ENCODE results near the gene FBXO22.
"Not testable (repeated sequence)": the region's sequence is repeated elsewhere in the genome, so short reads cannot be mapped to it uniquely, and the experiment has no call there.

Gene FBXO22

DNA sequence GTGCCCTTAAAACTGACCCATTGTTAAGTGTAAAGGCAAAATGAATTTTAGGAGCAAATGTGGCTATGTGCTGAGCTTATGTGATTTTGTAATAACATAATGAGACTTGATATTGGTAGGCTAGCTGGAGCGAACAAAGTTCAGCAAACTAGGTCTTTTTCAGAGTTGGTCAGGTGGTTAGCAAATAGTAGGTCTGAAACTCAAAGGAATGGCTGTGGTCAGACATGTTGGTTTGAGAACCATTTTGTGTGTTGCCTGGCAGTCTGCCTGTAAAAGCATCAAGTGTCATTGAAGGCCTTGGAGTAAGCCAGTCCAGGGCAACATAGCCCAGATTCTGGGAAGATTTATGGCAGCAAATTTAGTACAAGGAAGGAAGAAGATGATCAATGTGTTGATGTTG, 16.4 kb downstream of the FBXO22 start:
- DNase-seq (ENCODE audit: low read depth) = no peak

DNA sequence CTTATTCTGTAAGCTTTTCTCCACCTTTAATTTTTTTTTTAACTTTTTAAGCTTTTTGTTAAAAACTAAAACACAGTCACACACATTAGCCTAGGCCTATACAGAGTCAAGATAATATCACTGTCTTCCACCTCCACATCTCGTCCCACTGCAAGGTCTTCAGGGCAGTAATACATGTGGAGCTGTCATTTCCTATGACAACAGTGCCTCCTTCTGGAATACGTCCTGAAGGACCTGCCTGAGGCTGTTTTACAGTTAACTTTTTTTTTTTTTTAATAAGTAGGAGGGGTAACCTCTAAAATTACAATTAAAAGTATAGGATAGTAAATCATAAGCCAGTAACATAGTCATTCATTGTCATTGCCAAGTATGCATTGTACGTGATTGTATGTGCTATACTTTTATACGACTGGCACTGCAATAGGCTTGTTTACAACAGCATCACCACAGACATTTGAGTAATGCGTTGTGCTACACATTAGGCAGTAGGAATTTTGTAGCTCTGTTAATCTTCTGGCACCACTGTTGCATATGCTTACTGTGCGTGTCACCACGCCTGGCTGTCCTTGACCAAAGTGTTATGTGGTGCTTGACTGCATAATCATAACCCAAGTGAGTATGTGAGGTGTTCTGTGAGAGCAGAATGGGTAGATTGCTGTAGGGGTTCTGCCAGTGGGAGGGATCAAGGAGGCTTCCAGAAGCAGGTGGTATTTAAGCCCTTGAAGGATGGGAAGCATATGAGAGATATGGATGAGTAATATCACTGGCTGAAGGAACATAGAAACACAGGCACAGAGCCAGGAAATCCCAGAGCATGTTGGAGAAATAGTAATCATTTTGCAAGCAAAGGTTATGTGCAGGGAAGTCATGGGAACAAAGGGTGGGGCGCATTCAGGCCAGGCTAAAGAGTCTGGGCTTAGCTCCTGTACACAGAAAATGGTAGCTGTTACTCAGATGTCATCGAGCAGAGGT, 18.3 kb downstream of the FBXO22 start:
- DNase-seq (ENCODE audit: low read depth) = no peak

DNA sequence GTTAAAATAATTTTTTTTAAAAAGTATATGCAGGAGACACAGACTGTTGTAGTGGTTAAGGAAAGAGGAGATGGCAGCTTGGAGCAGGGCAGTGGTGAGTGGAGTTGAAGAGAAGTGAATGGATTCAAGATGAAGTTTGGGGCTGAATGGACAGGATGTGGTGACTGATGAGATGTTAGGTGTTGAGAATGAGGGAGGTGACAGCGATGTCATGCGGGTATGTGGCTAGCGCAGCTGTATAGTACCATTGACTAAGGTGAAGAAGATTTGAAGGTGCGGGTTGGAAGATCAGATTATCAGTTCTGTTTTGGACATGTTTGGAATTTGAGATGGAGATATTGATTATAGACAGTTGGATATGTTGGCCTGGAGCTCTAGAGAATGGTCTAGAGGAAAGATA, 20.1 kb downstream of the FBXO22 start:
- no peak for DNase-seq (ENCODE audit: low read depth)

DNA sequence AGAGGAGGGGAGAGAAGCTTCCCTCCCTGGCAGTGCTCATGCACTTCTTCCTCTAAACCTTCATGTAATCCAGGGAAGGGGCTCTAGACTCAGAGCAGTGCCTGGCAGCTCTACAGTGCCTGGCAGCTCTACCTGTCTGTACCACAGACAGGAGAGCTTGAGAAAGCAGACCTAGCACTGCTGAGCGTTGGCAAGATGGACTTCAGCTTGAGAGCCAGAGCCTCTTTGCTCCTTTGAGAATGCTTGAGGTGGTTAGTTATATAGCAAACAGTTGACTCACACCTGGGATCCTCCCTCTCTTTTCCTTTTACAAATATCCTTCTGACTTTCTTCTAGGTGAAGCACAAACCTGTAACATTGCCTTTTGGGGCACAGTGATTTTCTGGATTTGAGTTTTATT, 20.9 kb downstream of the FBXO22 start:
- no peak for DNase-seq (ENCODE audit: low read depth)

DNA sequence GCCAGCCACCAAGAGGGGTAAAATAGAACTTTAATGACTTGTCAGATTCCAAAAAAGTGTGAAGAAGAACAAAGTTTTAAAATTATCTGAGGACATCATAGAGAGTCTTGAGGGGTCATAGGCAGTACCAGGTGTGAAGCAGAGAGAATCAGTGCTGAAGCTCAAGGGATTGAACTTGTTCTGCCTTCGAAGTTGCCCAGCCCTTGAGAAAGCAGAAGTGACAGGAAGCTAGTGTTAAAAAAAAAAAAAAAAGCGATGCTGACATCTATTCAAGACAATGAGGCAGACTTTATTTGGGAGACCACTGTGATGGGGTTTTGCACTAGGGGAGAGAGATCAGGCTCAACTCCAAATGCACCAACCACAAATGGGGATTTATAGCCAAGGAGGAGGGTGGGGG, 21.8 kb downstream of the FBXO22 start:
- DNase-seq (ENCODE audit: low read depth) = no peak

DNA sequence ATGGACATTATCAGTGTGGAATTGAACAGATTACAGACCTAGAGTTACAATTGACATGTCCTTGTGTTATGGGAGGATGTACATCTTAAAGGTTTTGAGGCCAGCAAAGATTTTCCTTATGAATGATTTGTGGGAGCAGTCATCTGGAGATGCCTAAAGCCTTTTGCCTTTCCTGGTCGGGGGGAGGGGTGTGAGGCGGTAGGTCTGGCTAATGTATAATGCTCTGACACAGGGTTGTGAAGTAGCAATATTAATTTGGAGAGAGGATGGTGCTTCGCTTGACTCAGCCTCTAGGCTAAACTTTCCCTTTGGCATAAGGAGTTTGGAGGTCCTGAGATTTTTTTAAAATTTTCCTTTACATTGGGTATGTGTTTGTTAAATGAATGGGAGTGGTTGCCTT, 23.3 kb downstream of the FBXO22 start:
- no peak for DNase-seq (ENCODE audit: low read depth)

DNA sequence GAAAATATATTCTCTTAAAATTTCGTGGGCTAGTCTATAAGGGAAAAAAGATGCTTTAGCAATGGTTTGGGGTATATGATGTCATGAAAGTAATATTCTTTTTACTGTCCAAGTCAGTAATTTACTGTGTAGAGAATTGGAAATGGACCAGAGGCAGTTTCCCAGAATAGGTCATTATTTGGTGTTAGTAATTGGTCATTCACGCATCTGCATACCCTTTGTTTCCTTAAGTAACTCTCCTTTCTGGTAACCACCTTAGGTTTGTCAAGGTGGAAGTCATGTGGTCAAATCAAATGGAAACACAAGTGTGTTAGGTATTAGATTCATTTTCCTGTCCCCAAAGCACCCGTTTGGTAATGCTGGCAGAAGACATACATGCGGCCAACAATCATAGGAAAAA, 23.9 kb downstream of the FBXO22 start:
- no peak for DNase-seq (ENCODE audit: low read depth)

DNA sequence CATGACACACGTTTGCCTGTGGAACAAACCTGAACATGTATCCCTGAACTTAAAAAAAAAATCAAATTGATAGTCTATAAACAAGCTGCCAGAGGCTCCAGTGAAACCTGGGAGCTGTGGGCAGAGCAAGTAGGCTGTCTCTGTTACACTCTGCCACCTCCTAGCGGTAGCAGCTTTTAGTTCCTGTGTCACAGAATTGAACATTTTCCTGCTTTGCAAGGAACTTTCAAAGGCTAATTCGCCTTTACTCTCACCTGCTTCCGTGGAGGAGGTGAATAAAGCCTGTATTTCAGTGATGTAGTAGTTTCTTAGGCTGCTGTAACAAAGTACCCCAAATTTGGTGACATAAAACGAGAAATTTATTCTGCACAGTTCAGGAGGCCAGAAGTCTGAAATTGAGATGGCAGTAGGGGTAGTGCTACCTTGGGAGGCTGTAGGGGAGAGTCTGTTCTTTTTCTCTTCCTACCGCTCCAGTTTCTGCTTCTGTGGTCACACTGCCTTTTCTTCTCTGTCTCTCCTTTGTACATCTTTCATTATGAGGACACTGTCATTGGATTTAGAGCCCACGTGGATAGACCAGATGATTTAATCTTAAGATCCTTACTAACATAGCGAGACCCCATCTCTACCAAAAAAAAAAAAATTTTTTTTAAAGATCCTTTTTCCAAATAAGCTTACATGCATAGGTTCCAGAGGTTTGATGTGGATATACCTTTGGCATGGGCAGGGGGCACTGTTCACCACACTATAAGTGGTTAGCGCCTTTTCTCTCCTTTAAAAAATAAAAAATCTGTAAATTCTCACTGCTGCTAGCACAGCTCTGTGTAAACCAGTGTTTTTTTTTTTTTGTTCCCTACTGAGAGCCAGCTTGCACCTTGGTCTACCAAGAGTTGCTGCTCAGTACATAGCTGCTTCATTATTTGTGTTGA, 25.3 kb downstream of the FBXO22 start:
- no peak for DNase-seq (ENCODE audit: low read depth)

DNA sequence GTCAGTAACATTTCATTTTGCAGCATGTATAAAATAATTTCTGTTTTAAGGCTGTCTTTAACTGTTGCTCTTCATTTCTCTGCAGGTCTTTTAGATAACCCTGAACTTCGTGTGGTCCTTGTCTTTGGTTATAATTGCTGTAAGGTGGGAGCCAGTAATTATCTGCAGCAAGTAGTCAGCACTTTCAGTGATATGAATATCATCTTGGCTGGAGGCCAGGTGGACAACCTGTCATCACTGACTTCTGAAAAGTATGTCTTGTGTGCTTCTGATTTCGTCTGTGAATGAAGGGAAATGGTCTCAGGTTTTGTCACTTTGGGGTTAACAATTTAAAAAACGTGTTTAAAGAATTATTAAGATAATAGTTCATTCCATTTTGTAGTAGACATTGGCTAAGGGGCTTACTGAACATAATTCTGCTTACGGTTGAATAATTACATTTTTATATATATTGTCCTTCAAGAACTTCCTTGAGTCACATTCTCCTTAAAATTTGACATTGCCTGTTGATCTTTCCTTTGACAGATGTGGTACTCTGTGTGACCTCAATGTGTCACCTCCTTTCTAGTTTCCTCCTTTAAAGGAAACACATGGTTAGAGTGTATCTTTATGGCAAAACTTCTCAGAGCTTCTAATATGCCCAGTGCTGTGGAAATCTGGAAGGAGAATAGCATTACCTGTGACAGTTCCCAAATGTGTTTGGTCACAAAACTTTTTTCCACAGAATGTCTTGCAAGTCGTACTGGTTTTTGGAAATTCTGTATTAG, 26.3 kb downstream of the FBXO22 start:
- no peak for DNase-seq (ENCODE audit: low read depth)

DNA sequence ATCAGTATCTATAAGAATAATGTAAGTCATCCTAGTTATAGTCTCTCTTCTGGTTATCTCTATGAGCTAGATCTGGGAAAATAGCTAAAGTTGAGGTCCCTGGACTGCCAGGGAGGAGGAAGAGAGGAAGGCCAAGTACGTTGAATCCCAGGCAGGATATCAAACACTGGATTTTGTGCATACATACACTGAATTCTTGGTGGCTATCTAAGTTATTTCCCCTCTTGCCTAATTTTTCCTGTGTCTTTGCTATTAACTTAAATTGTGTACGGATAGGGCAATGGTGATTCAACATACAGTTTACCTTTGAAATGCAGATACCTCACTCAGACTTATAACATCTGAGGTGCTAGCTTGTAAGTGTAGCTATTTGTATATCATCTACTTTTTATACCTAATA, 27.2 kb downstream of the FBXO22 start:
- DNase-seq (ENCODE audit: low read depth) = no peak

DNA sequence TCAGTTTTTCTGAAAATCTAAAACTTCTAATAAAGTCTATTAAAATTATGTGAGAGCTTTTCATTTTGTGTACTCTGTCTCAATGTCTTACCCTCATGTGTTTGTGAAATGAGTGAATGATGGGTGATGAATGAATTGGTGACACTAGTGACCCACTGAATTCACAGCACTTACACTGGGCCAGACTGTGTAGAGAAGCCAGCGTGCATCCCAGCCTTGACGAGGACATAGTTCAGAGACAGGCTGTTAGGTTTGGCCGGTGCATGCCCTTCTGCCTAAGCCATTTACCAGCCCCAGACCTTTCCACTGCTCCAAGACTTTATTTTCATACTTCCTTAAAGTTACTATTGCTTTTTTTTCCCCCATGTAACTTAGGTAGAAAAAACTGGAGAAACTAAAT, 38.8 kb downstream of the FBXO22 start:
- DNase-seq (ENCODE audit: low read depth) = no peak

DNA sequence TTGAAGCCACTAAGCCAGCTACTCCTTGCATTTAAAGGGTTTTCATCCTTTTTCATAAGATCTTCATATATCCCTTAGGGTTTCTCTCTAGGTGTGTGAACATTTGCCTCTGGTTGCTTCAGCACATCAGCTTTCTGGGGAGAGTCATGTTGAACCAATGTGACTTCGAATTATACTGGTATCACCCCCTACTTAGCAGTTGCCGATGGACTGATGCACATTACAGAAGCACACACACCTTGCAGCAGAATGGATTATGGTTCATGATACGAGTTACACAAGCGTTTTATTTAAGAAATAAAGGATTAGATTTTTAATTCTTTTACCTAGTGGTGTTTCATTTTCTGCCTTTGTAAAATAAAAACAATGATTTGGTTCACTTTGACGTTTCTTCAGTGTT, 39.6 kb downstream of the FBXO22 start:
- DNase-seq (ENCODE audit: low read depth) = no peak

DNA sequence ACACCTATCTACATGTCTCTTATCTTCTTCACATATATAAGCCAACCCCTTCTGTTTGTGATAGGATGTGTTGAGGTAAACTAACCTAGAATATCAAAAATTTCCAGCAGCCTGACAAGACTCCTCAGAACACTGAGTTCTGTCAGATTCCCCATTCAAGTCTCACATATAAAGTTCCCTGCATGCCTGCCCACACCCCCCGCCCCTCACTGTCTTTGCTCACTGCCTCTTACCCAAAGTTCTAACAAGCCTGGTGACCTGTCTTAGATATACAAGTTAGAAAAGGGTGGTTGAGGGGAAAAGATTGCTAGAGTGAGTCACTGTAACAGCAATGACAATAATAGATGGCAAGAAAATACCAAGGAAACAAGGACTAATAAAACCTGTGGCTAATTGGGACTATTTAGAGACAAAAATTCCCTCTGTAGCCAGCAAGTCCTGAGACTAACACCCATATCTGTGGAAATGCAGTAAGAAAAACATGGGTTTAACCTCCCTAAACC, 40.1 kb downstream of the FBXO22 start:
- no peak for DNase-seq (ENCODE audit: low read depth)

DNA sequence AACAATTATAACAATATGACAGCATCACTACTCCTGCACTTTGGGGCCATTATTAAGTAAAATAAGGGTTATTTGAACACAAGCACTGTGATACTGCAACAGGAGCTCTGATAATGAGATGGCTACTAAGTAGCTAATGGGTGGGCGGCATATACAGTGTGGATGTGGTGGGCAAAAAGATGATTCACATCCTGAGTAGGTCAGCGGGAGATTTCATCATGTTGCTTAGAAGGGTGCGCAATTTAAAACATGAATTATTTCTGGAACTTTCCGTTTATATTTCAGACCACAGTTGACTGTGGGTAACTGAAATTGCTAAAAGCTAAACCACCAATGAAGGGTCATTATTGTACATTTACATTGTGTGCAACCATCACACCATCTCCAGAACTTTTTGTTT, 42.3 kb downstream of the FBXO22 start:
- no peak for DNase-seq (ENCODE audit: low read depth)

DNA sequence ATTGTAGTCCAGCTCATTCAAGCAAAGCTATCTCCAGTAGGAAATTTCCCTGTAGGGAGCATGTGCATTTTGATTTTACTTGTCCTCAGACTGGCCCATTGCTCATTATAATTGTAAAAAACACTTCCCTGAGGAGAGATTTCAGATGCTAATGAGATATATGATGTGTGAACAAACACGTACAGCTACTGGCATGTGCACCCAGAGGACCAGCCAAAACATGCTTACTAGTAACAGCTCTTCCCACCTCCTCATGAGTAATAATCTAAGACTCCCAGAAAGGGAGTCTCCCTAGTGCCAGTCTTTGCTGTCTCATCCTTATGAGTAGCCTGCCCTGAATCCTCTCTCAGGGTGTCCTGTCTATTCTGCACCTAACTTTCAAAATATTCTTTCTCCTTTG, 43.4 kb downstream of the FBXO22 start:
- no peak for DNase-seq (ENCODE audit: low read depth)

DNA sequence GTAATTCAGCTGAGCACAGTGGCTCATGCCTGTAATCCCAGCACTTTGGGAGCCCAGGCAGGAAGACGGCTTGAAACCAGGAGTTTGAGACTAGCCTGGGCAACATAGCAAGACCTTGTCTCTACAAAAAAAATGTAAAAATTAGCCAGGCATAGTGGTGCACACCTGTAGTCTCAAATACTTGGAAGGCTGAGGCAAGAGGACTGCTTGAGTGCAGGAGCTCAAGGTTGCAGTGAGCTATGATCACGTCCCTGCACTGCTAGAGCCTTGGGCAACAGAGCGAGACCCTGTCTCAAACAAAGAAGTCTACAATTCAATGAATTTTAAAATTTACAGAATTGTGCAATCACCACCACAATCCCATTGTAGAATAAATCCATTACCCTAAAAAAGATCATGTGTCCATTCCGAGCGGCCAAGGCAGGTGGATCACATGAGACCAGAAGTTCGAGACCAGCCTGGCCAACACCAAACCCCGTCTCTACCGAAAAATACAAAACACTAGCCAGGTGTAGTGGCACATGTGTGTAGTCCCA, 45.2 kb downstream of the FBXO22 start:
- no peak for DNase-seq (ENCODE audit: low read depth)

DNA sequence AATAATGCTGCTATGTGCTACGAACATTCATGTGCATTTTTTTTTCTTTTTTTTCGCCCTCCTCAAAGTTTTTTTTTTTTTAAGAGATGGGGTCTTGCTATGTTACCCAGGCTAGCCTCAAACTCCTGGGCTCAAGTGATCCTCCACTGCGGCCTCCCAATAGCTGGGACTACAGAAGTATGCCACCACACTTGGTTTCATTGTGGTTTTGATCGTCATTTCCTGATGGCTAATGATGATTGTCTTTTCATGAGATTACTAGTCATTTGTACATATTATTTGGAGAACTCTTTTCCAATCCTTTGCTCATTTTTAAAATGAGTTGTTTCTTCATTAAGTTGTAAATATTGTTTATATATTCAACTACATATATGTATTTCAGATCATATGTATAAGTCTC, 48.8 kb downstream of the FBXO22 start:
- no peak for DNase-seq (ENCODE audit: low read depth)

DNA sequence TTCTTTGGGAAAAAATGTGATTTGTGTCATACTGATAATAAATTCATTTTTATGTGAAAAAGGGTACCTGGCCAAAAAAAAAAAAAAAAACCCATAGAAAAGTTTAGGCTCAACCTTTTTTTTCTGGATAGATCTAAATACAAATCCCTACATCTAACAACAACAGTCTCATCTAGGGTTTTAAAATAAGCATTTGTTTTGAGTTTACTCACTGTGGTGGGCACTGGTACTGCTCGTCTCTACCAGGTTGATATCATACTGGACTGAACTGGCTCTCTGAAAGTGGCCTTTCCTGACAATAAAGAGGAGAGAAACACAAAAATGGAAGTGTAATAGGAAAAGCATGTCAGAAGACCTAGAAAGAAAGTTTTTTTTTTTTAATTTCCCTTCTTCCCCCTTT, 52.0 kb downstream of the FBXO22 start:
- no peak for DNase-seq (ENCODE audit: low read depth)

DNA sequence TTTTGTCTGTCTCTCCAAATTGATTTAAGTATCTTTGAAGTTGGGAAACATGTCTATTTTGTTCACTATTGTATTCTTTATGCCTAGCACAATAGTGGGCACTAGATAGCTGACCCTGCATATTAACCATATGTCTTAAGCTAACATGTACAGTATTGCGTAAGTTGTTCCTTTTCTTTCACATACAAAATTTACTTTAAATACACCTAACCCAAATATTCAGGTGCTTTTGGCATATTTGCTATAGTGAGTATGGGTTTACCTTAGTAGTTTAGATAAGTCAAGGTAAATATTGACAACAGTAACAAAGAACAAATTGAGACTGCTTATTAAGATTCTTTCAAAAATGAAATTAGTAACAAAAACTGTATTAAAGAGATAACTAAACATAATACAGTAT, 57.7 kb downstream of the FBXO22 start:
- no peak for DNase-seq (ENCODE audit: low read depth)

DNA sequence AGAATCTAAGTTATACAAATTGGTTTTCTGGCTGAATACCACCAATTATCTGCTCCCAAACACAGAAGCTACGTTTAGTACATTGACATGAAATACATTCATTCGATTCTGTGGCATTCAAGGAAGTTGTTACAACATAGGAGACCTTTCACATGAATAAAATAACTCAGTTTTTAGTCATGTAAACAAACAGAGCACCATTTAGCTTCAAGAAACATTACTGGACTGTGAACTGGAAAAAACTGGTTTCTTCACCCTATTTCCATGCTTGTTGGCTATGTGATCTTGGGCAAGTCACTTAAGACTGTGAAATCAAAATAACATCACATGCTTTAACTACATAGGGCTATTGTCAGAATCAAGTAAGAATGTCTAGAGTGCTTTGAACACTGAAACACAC, 62.4 kb downstream of the FBXO22 start:
- DNase-seq (ENCODE audit: low read depth) = no peak

DNA sequence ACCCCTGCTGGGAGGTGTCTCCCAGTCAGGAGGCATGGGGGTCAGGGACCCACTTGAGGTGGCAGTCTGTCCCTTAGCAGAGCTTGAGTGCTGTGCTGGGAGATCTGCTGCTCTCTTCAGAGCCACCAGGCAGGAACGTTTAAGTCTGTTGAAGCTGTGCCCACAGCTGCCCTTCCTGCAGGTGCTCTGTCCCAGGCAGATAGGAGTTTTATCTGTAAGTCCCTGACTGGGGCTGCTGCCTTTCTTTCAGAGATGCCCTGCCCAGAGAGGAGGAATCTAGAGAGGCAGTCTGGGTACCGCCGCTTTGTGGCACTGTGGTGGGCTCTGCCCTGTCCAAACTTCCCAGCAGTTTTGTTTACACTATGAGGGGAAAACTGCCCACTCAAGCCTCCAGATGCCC, 73.1 kb downstream of the FBXO22 start:
- not testable (repeated sequence) for DNase-seq (ENCODE audit: low read depth)

Measured in stimulated activated CD8-positive, alpha-beta memory T cell treated with anti-CD3 and anti-CD28 coated beads, Interleukin-4, amount 100 ng/mL, for 24 hours (primary cell).